Fibroblast of skin of left biceps (primary cell): ENCODE measurements around the gene RBP2.
"Not testable (repeated sequence)": the region's sequence is repeated elsewhere in the genome, so short reads cannot be mapped to it uniquely, and the experiment has no call there.

ENCODE experiments used
- DNase-seq, 2 experiments: peaks; one replicate each; pipeline ENCODE4 v3.0.0-alpha.2; 2013; ENCODE audit warnings: low read depth in 2 of 2

RBP2 gene

DNA sequence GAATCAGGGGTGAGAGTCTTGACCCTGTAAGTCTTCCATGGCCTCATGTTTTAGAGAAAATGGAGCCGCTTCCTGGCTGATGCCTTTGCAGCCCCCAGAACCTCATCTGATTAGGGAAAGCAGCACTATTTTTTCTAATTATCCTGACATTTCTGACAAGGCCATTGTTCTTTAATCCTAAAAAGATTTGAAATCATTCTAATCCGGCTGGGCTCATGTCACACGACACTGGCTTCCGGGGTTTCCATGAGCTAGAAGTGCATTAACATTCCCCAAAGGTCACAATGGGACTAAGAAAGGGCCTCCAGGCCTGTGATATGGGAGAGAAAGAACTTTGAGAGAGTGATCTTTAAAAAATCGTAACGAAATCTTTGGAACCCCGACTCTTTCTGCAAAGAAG lies 33.1 kb downstream of the RBP2 start:
- DNase-seq: no peak

DNA sequence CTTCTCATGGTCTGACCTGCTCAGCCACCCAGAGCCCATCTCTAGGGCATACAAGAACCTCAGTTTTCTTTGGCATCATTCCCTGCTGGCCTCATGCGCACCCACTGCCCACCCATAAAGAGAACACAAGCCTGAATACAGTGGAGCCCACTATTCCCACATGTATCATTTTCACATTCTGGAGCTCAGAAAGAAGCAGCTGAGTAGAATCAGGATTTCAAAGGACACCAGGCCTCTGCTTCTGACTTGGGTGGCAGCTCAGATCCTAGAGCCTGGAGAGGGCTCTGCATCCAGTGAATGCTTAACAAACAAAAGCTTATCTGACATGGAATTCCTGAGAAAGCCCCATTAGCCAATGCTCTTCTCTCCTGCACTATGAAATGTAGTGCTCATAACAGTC lies 34.7 kb downstream of the RBP2 start:
- no peak for DNase-seq

DNA sequence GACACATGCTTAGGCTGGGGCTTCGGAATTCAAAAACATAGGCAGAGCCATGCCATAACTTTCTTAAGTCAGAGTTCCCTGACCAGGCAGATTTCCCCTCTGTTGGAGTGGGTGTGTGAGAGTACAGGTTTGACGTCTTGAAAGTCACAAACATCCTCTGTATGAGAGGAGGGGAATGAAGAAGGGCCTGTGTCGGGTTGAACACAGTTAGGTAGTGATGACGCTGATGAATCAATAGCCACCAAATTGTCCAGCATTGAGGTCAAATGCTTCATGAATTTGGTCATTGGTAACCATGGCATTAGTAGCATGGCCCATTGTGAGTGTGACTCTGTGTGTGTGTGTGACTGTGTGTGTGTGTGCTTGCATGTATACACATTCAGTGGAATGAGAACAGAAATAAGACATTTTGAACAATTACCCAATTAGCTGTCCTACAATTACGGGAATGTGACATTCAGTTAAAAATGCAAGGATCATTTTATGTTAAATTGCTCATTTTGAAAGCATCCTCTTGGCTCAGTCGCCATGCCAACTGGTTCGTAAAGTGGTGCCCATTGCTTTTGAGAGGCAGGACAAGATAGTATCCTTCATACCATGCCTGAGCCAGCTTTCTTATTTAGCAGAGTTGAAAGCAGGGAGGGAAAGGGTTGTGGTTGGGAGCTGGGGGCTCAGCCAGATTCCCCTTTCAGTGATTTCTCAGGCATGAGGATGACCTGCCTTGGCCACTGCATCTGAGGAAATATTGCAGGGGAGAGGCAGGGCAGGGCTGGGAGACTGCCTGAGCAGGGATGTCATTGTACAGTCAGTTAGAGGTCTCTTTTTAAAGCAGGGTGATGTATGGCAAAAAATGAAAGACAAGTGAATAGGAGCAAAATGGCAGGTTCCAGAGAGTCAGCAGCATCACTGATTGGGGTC lies 35.4 kb downstream of the RBP2 start:
- DNase-seq: no peak

DNA sequence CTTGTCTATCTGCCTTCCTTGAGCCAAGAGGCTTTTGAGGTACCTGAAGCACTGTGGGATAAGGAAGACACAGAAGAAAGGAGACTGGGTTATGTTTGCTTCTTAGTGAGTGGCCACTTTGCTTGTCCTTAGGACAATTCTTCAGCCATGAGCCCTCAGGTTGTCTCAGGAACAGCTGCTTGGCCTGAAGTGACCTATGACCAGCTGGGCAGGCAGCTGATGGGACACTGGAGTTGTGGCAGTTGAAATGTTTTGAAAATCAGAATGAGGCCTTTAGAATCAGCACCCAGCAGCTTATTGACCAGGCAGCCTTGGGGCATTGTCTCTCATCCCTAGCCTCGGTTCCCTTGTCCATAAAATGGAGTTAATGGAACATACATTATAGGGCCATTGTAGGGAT lies 37.0 kb downstream of the RBP2 start:
- no peak for DNase-seq

DNA sequence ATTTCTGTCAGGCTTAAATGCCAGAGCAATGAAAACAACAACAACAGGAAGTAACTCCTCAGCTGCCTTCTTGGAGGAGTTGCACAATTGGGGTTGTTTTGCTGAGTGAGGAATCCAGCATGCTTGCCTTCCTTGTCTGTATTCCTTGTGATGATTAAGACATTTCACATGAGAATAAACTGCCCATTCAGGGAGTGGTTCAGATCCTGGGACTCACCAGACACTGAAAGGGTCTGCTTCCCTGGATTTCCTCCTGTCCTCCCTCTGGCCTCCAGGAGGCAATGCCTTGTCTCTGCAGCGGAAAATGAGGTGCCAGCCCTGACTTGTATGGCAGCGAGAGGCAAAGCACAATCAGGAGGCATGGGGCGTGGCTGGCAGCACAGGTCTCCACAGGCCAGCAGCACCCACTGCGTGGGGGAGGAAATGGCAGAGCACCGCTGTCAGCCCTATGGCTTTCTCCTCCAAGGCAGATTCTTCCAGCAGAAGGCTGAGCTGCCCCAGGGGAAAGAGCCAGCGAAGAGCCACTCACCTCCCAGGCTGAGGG lies 41.5 kb downstream of the RBP2 start:
- no peak for DNase-seq

DNA sequence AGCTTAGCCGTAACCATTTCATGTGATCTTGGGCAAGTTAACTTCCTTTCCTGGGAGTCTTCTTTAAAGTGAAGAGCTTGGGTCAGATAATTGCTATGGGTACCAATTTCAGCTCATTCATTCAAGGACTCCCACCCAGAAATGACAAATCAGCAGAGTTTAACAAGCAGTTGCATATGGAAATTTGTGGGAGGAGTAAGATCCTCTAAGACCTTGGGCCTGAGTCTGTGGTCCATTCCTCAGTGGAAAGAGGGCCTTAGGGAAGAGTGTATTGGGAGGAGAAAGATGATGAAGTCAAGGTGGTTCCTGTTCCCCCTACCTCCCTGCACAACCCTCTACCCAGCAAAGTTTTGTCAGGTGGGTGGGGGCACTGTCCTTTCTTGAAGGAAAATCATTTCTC lies 42.1 kb downstream of the RBP2 start:
- no peak for DNase-seq

DNA sequence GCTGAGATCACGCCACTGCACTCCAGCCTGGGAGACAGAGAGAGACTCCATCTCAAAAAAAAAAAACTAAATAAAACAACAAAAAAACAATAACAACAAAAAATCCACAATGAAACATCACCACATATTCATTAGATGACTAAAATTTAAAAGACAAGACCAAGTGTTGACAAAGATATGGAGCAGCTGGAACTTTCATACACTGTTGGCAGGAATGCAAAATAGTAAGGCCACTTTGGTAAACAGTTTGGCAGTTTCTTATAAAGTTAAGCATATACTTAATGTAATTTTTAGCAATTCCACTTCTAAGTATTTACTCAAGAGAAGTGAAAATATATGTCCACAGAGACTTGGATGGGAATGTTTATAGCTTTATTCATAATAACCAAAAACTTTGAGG lies 43.2 kb downstream of the RBP2 start:
- no peak for DNase-seq

DNA sequence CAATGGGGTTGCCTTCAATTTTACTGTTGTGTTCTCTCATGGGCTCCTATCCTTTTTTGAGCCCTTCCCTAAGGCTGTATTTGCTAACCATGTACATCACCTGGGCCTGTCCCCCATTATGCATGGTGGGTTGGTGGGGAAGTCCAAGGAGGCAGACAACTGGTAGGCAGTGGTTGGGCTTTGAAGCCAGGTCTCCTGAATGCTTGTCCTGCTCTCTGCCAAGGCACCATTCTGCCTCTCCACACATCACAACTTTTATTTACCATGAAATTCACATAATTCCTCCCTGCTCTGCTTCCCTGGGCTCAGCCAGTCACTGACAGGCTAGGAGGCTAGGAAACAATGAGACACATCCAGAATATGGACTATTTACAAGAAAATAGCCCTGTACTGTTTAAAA lies 45.8 kb downstream of the RBP2 start:
- DNase-seq: no peak

DNA sequence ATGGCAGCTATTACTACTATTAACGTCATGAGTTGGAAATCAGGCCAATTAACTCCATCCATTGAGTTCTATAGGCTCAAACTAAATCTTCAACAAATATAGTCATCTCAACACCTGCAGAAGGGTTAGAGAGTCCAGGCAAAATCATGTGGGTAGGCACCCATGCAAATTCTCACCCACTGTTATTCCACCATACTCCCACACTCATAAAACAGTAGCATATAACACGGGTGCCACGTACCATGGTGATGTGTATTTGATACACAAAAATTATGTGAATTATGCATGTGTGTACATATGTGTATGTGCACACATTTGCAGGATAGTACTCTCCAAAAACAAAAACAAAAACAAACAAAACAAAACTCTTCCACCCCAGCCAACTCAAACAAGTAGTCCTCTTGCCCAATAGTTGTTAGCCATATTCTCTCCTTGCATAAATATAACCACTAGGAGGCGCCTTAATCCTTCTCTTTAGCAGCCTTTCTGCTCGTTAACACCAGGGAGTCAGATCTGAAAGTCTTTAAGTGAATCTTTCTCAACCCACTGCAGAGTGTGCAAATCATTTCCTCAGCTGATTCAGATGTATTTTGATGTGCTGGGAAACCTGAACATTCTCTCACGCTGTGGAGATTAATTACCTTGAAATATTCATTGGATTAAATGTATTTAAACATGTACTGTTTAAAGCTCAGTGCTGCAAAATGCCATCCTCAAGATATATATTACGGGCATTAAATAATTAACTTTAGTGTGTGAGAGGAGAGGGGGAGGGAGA lies 48.8 kb downstream of the RBP2 start:
- peak; percentile 43 to 49 for DNase-seq

DNA sequence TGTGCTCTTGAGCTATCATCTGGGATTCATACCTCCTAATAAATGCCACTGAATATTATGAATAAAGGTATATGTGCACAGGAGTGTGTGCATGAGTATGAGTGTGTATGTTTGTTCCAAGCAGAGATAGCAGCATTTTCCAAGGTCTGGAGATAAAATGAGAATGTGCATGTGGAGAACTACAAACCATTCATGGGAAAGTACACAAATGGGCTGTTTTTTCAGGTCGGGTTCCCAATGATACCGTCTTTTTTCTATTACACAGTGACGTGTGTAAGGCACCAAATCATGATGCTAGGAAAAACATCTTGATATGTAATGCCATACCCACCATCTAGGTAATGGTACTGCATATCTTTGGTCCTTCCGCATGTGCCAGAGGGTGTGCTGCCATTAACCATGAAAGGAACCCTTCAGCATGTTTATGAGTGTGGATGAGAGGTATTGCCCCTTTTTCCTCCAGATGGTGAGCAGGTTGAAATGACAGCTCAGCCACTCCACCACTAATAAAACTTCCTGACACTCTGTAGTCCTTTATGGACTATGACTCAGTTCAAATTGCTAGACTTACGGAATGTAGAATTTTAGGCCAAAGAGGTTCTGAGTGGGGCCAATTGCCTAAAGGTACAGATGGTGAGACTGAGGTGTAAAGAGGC lies 50.4 kb downstream of the RBP2 start:
- no peak for DNase-seq

DNA sequence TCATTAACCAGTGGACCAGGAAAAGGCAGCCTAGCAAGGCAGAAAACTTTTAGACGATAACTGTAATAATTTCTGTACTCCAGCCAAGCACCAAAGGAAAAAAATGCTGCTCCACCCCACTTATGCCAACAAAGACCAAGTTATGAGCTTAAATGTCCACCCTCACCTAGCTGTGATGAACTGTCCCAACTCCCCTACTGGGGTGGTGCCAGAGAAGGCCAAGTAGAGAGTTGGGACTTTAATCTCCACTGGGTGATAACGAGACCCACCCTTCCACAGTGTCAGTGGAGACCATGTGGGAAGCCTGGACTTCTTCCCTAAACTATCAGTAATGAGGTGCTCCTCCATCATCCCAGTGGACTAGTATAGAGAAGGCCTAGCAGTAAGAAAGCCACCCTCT lies 53.1 kb downstream of the RBP2 start:
- DNase-seq: no peak

DNA sequence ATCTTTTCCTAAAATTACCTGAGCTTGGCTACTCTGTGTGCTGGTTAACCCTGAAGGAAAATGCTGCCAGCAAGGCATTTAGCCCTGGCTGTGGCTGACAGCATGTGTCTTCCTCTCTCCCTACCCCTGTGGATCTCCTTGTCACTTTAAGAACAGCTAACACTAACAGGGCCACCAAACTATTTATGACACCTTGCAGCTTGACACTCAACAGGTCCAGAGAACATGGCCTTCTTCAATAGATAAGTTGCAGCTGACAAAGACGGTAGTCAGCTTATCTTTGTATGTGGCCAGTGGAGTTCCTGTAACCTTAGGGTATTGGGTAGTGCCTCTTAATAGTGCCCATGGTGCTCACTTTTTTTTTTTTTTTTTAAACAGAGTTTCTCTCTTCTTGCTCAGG lies 54.9 kb downstream of the RBP2 start:
- no peak for DNase-seq

DNA sequence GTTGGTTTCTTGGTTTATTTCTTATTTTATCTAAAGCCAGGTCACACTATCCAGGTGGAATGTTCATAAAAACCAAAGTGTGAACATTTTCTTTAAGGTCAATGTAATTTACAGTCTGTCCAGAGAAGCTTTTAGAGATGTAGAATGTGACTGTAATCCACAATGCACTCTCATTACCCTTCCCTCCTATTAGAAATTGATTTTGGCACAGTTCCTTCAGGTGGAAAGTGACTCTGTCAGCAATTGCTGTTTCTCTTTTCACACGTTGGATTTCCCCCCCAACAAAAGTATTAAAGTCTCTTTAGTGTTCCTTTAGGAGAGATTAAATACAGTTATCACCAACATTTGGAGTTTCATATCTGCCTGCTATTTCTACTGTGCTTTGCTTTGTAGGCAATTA lies 55.3 kb downstream of the RBP2 start:
- DNase-seq: no peak

DNA sequence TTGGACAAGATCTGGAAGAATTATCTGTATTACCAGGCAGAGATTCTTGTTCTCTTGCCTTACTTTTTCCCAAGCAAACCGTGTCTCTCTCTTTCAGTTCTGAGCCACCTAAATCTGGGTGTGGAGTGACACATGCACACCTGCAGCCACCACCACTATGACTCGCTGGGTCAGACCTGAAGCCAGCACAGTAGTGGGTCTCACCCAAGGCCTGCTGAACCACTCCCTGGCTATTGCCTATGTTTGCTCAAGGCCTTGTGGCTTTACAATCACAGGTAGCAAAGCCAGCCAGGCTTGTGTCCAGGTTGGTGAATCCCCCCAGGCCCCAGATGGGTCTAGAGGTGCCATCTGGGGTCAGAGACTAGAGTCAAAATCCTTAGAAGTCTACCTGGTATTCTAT lies 58.2 kb downstream of the RBP2 start:
- DNase-seq: no peak

DNA sequence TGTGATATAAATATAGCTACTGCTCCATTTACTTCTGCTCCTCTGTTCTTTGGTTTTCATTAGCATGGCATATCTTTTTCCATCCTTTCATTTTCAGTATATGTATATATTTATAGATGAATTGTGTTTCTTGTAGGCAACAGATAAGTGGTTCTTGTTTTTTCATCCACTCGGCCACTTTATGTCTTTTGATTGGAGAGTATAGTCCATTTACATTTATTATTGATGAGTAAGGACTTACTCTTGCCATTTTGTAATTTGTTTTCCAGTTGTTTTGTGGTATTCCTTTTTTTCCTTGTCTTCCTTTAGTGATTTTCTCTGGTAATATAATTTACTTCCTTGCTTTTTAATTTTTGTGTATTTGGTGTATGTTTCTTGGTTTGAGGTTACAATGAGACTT lies 60.0 kb downstream of the RBP2 start:
- no peak for DNase-seq

DNA sequence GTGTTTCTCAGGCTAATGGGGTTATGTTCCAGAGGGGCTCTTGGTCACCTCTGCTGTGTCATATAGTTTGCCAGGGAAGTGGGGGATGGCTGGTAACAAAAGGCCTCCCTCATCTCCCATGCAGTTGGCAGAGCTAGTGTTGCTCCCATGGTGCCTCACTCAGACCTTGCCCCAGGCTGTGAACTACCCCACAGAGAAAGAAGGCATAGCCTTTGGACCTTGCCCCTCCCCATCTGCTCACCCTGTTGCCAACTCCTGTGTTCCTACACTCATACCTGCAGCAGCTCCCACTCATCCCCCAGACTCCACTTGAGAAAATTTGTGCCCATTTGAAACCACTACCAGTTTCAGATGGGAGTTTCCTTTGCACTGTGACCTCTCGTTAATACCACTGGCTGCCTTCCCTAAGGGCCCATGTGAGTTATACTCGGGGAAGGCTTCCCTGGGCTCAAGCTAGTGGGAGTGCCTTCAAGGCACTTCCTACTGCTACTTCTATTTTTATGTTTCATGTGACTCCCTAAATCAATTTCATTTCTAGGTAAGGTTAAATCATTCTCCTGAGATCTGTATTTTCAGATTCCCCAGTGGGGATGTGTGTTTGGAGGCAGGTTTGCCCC lies 61.6 kb downstream of the RBP2 start:
- no peak for DNase-seq

DNA sequence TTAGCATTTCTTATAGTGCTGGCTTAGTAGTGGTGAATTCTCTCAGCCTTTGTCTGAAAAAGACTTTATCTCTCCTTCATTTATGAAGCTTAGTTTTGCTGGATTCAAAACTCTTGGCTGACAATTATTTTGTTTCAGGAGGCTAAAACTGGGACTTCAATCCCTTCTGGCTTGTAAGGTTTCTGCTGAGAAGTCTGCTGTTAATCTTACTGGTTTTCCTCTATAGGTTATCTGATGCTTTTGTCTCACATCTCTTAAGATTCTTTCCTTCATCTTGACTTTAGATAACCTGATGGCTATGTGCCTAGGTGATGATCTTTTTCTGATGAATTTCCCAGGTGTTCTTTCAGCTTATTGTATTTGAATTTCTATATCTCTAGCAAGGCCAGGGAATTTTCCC lies 63.4 kb downstream of the RBP2 start:
- not testable (repeated sequence) for DNase-seq
